Fibroblast of pulmonary artery (primary cell): ENCODE data around the gene ZFPM1.

ENCODE experiments used
- DNase-seq: peaks from one replicate; pipeline ENCODE4 v3.0.0-alpha.2; 2010; ENCODE audit warnings: low read depth
- H3K4me3 ChIP-seq: replicated peaks from 2 replicates; pipeline ENCODE4 v1.5.1; 2011; ENCODE audit warnings: low read depth, mild to moderate bottlenecking, control low read depth, low read length, moderate library complexity
- TF ChIP-seq, protein P1 (sequence below): IDR thresholded peaks from 2 replicates; pipeline ENCODE4 v1.5.1; 2011; ENCODE audit warnings: mild to moderate bottlenecking, control low read depth, low read length, inconsistent platforms; ENCODE audit errors: missing control alignments

Gene ZFPM1

DNA sequence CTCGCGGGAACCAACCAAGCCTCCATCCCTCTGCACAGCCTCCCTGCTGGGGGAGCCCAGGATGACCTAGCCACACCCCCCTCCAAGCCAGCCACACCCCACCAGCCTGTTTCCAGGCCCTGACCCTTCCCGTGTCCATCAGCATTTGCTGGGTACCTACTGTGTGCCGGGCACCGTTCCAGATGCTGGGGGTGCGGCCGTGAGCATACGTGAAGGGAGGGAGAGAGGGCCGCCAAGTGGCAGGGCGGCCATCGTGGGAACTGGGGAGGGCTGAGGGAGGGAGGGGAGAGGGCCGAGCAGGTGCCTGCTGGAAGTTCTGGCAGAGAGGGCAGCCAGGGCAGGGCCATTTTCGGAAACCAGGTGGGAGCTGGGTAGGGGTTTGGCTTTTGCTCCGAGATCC is 23.1 kb downstream of the ZFPM1 start:
- H3K4me3 ChIP-seq, result no peak overlapping the region
- TF ChIP-seq, protein P1, sequence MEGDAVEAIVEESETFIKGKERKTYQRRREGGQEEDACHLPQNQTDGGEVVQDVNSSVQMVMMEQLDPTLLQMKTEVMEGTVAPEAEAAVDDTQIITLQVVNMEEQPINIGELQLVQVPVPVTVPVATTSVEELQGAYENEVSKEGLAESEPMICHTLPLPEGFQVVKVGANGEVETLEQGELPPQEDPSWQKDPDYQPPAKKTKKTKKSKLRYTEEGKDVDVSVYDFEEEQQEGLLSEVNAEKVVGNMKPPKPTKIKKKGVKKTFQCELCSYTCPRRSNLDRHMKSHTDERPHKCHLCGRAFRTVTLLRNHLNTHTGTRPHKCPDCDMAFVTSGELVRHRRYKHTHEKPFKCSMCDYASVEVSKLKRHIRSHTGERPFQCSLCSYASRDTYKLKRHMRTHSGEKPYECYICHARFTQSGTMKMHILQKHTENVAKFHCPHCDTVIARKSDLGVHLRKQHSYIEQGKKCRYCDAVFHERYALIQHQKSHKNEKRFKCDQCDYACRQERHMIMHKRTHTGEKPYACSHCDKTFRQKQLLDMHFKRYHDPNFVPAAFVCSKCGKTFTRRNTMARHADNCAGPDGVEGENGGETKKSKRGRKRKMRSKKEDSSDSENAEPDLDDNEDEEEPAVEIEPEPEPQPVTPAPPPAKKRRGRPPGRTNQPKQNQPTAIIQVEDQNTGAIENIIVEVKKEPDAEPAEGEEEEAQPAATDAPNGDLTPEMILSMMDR, result no peak

DNA sequence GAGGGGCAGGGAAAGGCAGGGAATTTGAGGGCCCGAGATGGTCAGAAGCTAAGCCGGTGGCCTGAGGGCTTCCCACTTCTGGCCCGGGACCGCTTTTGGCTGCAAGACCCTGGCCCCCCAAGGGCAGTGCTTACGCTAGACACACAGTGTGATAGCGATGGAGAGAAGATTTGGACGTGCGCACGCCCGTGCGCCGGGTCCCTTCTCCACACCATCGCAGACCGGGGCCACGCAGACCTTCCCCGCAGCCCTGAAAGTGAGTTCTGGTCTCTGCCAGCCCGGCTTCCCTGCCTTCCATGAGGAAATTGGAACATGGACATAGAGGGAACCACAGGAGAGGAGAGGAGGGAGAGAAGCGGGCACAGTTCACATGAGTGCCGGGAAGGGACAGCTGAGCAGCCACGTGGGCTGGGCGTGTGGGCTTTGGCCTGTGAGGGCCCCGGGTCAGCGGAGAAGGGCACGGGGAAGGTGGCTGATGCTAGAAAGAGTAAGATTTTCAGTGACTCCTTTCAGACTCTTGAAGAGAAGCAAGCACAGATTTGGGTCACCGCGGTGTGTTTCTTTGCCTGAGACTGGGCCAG is 23.8 kb downstream of the ZFPM1 start:
- TF ChIP-seq, protein P1, result no peak
- no peak for DNase-seq
- H3K4me3 ChIP-seq, result no peak overlapping the region

More for the DNA sequence above, 23.1 kb downstream of the ZFPM1 start:
- DNase-seq, result no peak

DNA sequence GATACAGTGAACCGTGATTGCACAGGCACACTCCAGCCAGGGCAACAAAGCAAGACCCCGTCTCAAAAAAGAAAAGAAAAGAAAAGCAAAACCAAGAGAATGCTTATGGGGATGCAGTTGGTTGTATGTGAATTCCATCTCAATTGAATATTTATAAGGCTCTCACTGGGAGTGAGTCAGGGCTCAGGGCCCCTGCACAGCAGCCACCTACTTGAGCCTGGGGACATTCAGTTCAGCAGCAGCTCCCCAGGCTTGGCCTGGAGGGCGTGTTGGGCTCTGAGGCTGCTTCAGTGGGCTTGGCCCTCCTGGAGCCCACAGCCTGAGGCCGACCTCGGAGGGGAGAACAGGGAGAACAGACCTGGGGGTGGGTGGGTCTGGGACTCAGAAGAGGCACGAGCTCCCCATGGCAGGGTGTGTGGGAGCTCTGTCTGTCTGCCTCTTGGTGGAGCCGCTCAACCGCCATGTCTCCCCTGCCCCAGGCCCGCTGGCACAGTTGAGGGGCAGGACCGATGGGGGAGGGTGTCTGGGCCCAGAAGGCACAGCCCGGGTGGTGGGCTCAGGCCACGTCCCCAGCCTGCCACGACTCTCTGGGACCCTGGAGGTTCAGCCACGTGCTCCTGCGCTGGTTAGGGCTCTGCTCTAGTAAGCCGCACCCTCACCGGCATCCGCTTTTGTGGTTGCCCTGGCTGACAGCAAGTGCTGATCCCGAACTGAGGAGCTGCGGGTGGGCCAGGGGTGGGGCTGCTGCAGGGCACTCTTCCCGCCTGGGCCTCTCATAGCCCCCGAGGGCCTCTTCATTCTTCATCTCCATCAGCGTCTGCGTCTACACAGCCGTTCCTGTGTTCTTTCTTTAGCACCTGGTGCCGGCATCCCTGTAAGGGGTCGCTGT is 24.8 kb downstream of the ZFPM1 start:
- no peak overlapping the region for H3K4me3 ChIP-seq
- TF ChIP-seq, protein P1, result no peak
- no peak for DNase-seq

DNA sequence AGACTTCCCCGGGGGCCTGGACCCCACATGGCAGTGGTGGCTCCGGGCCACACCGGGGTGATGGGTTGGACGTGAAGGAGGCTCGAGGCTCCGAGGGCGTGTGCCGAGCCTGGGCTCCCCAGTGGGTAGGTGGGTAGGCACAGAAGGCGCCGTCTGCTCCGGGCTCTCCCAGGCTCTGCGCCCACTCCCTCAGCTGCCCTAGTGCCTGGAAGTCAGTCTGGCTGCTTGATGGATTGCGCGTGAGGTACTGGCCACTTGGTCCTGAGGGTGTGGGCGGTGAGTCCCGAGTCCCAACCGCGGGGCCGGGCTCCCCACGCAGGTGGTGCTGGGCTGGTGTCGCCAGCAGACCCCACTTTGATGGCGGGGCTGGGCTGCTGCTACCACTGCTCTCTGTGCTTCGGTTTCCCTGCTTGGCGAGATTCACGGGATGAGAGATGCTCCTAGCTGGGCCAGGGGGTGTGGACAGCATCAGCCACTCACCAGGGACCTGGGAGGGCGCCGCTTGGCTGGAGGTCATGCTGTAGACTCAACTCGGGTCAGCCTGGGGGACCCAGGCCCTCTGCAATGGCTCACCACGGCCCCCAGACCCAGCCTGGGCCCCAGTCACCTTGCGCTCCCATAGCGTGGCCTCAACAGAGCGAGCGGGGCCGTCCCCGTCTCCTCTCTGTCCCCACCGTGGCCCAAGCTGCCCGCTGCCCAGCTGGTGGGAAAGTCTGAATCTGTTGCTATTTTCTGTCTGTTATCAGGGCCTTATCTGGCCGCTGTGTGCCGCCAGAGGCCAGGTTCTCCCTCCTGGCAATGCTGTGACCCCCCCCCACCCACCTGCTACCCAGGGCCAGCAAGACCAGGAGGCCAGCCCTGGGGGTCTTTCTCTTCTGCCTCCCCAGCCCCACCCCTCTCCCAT is 26.1 kb downstream of the ZFPM1 start:
- DNase-seq, result no peak
- H3K4me3 ChIP-seq, result no peak overlapping the region
- TF ChIP-seq, protein P1, result no peak

DNA sequence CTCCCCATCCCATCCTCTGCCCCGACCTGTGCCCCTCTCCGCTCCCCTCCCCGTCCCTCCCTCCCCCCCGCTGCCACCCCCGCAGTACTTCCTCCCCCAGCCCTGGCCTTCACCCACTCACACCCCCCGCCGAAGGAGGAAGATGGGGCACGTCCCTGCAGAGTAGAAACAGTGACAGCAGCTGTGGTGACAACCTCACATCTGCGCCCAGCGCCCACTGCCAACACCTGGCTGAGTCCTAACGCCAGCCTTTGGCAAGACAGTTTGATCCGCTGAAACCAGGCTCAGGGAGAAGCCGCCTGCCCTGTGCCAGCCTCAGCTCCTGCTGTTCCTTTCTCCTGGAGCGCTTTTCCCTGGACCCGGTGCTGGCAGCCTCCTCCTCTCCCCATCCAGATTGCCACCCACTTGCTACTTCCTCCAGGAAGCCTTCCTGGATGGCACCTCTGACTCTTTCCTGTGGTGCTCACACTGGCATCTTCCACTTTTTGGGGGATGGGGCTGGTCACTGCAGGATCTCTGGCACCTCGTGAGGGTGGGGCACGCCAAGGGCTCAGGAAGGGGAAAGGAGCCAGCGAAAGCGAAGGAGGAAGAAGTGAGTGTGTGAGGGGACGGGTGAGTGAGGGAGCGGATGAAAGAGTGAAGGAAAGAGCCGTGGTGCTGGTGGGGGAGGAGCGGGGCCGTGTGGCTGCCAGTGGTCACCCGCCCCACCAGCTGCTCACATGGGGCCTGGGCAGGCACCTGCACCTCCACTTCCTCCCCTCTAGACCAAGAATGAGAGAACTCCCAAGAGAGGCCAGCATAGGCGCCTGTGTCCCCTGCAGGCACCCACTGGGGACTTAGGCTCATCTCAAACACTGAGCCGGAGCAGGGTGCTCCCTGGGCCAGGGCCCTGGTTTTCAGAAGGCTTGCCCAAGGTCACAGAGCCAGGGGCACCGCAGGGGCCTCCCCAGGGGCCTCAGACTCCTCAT is 27.0 kb downstream of the ZFPM1 start:
- TF ChIP-seq, protein P1, result no peak
- H3K4me3 ChIP-seq, result no peak overlapping the region
- DNase-seq, result no peak

DNA sequence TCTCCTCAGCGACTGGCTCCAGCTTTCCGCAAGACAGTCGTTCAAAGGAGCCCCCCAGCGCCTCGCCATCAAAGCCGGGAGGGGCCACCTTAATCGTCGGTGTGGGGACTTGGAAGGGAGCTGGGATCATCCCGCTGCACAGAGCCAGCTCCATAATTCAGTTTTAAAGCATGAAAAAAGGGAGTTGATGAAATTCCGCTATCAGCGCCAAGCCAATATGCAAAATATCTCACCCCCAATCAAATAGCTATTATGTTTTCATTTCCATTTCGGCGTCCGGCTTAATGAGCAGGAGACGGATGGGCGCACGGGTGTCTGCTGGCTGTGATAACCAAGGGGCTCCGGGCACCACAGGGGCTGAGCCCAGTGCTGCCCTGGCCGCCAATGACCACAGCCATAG is 27.7 kb downstream of the ZFPM1 start:
- TF ChIP-seq, protein P1, result no peak
- DNase-seq, result no peak
- no peak overlapping the region for H3K4me3 ChIP-seq
